Measurements from ENCODE around the gene LAX1.
"Not testable (repeated sequence)": the region's sequence is repeated elsewhere in the genome, so short reads cannot be mapped to it uniquely, and the experiment has no call there.

Gene LAX1

DNA sequence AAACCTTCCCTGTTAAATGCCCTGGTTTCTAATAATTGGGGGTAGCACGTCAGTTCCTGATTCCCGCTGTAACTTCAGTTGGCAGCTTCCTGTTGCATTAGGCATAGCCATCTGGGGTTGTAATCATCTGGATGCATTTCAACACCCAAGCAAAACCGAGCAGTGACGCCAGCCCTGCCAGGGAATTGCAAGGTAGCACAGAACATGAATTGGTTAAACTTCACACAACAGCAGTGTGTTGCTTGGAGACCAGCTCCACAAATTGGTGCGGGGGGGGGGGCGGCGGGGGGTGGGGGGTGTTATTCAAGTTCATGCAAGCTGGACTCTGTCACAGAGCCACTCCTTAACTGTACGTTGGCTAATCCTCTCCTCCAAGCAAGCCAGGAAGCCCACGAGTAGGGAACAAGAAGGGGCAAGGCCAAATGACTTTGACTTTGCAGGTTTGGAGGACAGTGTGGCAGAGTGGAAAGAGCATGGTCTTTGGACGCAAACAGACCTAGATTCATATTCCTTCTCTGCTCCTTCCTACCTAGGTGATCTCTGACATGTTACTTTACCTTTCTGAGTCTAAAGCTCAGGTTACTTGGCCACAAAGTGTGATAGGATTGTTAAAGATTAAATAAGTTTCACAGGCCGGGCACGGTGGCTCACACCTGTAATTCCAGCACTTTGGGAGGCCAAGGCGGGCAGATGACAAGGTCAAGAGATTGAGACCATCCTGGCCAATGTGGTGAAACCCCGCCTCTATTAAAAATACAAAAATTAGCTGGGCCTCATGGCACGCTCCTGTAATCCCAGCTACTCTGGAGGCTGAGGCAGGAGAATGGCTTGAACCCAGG lies 4.7 kb downstream of the LAX1 start:
- no peak for ATAC-seq

DNA sequence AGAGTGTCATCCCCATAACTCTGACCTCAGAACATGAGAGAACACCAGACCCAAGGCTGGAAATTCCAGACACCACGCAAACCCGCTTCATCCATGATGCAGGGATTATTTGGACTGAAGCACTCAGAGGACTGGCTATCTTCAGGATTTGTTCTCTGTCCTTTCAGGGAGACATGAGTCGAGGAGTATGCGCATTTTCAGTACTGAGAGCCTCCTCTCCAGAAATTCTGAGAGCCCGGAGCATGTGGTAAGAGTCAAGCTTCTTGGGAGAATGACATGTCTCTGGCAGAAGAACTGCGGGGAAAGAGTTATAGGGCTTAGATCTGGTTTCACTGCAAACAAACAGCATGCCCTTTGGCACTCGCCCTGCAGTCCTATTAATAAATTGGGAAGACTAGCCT lies 6.9 kb downstream of the LAX1 start:
- ATAC-seq = no peak

GRCh38 chr1:203772836-203773235 lies 7.9 kb downstream of the LAX1 start:
- no peak for ATAC-seq

GRCh38 chr1:203776636-203777035 lies 11.7 kb downstream of the LAX1 start:
- ATAC-seq = no peak

GRCh38 chr1:203777596-203777995 lies 12.6 kb downstream of the LAX1 start:
- ATAC-seq = no peak

DNA sequence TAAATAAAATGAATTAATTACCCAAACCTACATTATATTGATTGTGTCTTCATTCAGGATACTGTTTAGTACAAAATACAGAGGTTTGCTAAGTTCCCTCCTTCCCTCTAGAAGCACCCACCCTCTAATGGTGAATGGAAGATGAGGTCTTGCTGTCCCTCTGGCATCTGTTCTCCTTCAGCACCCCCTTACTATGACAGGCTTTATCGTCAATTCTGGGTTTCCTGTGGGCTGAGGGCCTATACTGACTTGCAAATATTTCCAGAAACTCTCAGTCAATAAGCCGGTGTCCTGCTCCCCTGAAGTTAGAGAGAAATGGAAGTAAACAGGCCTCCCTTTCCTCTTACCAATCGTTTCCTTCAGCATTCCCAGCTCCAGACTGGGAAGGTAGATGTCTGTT lies 13.2 kb downstream of the LAX1 start:
- ATAC-seq = no peak

GRCh38 chr1:203778789-203779188 lies 13.8 kb downstream of the LAX1 start:
- no peak for ATAC-seq

GRCh38 chr1:203781962-203782361 lies 17.0 kb downstream of the LAX1 start:
- ATAC-seq = no peak

- ATAC-seq = no peak
Measured at GRCh38 chr1:203789966-203790365, 25.0 kb downstream of the LAX1 start.

DNA sequence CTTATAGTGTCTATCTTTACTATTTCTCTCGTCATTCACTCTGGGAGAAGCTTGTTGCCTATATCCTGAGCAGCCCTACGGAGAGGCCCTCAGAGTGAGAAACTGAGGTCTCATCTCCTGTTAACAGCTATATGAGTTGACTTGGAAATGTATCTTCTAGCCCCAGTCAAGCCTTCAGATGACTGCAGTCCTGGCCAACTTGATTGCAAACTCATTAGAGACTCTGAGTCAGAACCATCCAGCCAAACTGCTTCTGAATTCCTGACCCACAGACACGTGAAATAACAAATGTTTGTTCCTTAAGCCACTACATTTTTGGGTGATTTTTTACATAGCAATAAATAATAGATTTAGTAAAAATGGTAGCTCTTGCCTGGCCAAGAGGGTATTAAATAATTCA lies 26.5 kb downstream of the LAX1 start:
- no peak for ATAC-seq

DNA sequence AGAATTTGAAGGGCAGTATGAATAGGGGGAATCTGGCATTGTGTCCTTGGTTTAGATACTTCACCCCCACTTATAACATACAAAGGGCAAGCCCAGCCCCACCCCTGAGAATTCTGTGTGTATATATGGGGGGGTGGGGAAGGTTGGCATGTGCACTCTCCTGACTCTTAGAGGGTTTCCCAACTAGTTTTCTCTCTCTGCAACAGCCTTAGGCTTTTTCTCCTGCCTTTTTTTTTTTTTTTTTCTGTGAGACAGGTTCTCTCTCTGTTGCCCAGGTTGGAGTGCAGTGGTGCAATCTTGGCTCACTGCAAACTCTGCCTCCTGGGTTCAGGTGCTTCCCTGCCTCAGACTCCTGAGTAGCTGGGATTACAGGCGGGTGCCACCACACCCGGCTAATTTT lies 27.5 kb downstream of the LAX1 start:
- no peak for ATAC-seq

DNA sequence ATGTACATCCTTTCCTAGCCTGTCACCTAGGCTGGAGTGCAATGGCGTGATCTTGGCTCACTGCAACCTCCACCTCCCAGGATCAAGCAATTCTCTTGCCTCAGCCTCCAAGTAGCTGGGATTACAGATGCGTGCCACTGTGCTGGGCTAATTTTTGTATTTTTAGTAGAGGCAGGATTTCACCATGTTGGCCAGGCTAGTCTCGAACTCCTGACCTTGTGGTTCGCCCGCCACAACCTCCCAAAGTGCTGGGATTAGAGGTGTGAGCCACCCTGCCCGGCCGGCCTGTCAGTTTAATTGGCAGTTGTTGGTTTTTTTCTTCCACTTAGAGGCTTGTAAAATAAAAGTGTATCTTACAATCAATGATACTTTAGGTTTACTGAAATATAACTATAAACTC lies 28.6 kb downstream of the LAX1 start:
- not testable (repeated sequence) for ATAC-seq

- ATAC-seq = no peak
Measured at GRCh38 chr1:203794764-203795440, 29.9 kb downstream of the LAX1 start.

DNA sequence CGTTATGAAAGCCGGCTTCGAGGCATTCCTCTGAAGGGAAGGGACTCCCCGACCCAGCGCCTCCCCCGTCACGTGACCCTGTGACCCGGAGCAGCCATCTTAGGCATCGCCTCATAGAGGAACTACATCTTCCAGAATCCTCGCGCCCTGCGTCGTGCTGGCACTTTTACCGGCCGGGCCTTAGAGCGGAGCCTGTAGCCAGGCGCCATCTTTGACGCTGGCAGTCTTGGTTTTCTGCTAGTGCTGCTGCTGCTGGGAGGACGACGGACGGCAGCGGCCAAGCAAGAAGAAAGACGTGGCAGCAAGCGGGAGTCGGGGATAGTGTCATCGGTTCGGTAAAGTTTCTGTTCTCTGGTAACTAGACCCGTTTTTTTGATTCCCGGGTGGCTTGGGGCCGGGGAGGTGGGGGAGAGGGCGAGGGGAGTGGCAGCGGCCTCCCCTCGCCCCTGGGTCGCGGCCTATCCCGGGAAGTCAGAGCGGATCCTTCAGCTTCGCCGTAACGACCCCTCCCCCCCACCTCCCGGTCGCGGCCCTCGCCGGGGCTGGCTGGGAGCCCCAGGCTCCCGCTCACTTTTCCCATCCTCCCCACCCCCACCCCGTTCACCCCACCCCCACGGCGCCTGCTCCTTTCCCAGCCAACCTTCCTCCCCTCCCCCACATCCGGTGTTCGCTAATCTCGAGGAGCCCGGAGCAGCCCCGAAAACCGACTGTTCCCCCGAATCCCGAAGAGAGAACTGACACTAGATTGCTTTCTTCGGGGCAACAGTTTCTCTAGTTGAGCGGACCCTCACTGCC lies 30.7 kb downstream of the LAX1 start, which contains the start of the genes ZBED6 and ZC3H11A:
Gene ZBED6, plus strand, starts transcription at position 183 of the 795 bp plus-strand sequence. CDS start 1,900 bp downstream, outside the sequence.
Gene ZC3H11A, plus strand, starts transcription at position 183 of the 795 bp plus-strand sequence. CDS start 21,448 bp downstream, outside the sequence.
- peak; percentile 100 for ATAC-seq

- ATAC-seq = peak in 1 of 2 donors; percentile 11
Measured at GRCh38 chr1:203796236-203796605, 31.2 kb downstream of the LAX1 start.

GRCh38 chr1:203797216-203797615 lies 32.2 kb downstream of the LAX1 start:
- no peak for ATAC-seq

DNA sequence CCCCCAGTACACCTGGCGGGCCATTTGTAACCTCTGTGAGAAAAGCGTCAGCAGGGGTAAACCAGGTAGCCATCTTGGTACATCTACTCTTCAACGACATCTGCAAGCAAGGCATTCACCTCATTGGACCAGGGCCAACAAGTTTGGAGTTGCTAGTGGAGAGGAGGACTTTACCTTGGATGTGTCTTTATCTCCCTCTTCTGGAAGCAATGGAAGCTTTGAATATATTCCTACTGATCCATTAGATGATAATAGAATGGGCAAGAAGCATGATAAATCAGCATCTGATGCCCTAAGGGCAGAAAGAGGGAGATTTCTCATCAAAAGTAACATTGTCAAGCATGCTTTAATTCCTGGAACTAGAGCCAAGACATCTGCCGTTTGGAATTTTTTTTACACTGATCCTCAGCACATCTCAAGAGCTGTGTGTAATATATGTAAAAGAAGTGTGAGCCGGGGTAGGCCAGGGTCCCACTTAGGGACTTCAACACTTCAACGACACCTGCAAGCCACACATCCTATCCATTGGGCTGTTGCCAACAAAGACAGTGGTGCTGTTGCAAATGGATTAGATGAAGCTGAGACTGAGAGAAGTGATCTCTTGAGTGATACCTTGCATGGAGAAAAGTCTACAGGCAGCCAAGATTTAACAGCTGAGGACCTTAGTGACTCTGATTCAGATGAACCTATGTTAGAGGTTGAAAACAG lies 33.1 kb downstream of the LAX1 start:
- ATAC-seq = no peak

DNA sequence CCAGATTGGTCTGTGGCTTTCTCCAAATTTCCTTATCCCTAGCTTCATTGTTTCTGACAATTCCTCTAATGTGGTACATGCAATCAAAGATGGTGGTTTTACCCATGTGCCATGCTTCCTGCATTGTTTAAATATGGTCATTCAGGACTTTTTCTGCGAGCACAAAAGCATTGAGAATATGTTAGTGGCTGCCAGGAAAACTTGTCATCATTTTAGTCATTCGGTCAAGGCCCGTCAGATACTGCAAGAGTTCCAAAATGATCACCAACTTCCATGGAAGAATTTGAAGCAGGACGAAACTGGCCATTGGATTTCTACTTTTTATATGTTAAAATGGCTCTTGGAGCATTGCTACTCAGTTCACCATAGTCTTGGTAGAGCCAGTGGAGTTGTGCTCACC lies 34.2 kb downstream of the LAX1 start:
- no peak for ATAC-seq

- no peak for ATAC-seq
Measured at GRCh38 chr1:203799971-203800370, 35.0 kb downstream of the LAX1 start.

DNA sequence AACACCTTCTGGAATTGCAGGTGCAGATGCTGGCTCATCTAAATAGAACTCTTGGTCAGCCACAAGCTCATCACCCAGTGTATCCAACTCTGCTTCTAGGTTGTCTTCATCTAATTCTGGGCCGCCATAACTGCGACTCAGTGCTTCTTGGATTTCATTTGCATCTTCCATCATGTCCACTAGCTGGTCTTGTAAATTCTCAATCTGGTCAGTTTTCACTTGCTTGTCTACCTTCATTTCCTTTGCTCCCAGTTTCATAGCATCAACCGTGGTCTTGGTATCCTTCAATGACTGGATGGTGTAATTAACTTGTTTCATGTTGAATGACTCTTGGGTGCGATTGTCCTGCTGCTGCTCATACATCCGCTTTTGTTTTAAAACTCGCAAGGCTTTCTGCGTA lies 40.7 kb downstream of the LAX1 start:
- ATAC-seq = no peak

GRCh38 chr1:203807196-203807595 lies 42.2 kb downstream of the LAX1 start:
- no peak for ATAC-seq

DNA sequence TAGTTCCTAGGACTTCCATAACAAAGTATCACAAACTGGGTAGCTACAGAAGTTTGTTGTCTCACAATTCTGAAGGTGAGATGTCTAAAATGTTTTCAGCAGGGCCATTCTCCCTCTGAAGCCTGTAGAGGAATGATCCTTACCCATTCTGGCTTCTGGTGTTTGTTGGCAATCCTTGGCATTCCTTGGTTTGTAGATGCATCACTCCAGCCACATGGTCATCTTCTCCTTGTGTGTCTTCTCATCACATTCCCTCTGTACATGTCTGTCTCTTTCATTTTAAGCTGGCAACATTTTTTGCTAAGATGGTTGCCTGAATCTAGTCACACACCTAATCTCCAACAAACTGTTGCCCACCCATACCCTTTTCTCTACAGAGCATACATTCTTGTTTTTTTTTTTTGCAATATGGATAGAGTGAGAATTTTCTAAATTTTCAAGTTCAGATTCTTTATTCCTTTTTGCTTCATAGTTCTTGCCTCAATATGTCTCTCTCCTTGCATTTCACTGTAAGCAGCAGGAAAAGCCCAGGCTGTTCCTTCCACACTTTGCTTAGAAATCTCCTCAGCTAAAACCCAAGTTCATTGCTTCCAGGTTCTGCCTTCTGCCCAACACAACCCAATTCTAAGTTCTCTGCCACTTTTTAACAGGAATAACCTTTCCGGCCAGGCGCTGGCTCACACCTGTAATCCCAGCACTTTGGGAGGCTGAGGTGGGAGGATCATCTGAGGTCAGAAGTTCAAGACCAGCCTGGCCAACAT lies 48.8 kb downstream of the LAX1 start:
- ATAC-seq = no peak

All from activated CD4-positive, CD25-positive, alpha-beta regulatory T cell treated with anti-CD3 and anti-CD28 coated beads, Interleukin-2, amount 50 U/mL, for 24 hours (primary cell).